ENCODE results near the gene TSPEAR. TPM values are rescaled to one million over a fixed set of nuclear protein-coding genes. Genes with fewer than 3 reads are reported as not detected.

Gene TSPEAR
- total RNA-seq, 1 experiment from 2014 or later, result not detected

GRCh38 chr21:44549525-44550211 is 161.7 kb downstream of the TSPEAR start:
- BruUV-seq (replicated peaks), result no TSS peak
- Histone ChIP-seq H3K27ac (ENCODE audit: low read length) (no peak overlapping the region), H3K4me3 (ENCODE audit: low read depth in 2 of 2, low read length in 2 of 2) (no peak overlapping the region), H3K9me3 (ENCODE audit: control insufficient read depth, insufficient read depth, low read depth, low read length) (no peaks in the 10 kb centered on the region), H3K36me3 (ENCODE audit: control insufficient read depth, insufficient read depth, low read length) (no peaks in the 10 kb centered on the region), H3K27me3 (ENCODE audit: control insufficient read depth, insufficient read depth, low read length) (no peaks in the 10 kb centered on the region), H3K4me1 (ENCODE audit: control insufficient read depth, insufficient read depth, low read length) (no peaks in the 10 kb centered on the region)
- TF ChIP-seq POLR2AphosphoS5 (IDR thresholded peaks at IDR 0.05; ENCODE audit: low read depth, low read length) (no peak), SIN3A (IDR thresholded peaks at IDR 0.05; ENCODE audit: borderline replicate concordance, insufficient read depth, low read depth, low read length) (no peak), TCF7L2 (IDR thresholded peaks at IDR 0.05; ENCODE audit: low read depth, low read length) (no peak), REST (IDR thresholded peaks at IDR 0.05; ENCODE audit: insufficient read depth in 1 of 2, low read depth in 2 of 2, low read length in 1 of 2) (no peak), CTCF (IDR thresholded peaks at IDR 0.05) (no peak)
- in situ Hi-C loops (cut with HindIII; ENCODE audit: low pct_unique_long_range_greater_than_20kb, low sequenced_read_pairs) (no loop called here), intact Hi-C loops (cut with micrococcal nuclease; ENCODE audit: unreplicated experiment) (no loop called here)
- ChIA-PET CTCF (interaction anchor here (0.5 kb wide), 1 partner anchor 31 kb away, joined by 3 read pairs; the partner anchor contains the start of gene KRTAP10-5), POLR2A (no interaction called here)
- DNase-seq (ENCODE audit: low read depth, low spot score), result no peak
- ATAC-seq, result no peak

DNA sequence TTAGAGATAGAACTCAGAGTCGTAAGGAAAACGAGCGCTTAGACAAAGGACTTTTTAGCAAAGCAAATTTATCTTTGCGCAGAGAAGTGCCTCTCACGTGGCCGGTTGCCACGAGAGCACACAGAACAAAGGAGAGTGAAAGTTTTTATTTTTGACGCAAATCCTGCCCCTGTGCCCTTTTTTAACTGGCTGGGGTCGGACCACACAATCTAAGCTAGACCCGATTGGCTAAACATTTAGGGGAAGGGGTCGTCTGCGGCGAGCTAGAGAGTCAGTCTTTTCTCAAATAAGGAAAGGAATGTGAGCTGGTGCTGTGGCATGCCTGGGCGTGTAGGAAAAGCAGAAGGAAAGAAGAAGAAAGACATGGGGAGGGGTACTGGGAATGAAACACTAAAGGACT is 162.4 kb downstream of the TSPEAR start:
- no peak for TF ChIP-seq SIN3A (IDR thresholded peaks at IDR 0.05; ENCODE audit: borderline replicate concordance, insufficient read depth, low read depth, low read length)
- TF ChIP-seq TCF7L2 (IDR thresholded peaks at IDR 0.05; ENCODE audit: low read depth, low read length), result no peak
- no peak for TF ChIP-seq POLR2AphosphoS5 (IDR thresholded peaks at IDR 0.05; ENCODE audit: low read depth, low read length)
- no peak for TF ChIP-seq CTCF (IDR thresholded peaks at IDR 0.05)
- no peak for TF ChIP-seq REST (IDR thresholded peaks at IDR 0.05; ENCODE audit: insufficient read depth in 1 of 2, low read depth in 2 of 2, low read length in 1 of 2)
- ChIA-PET CTCF (no interaction called here), POLR2A (no interaction called here)
- Histone ChIP-seq H3K27ac (ENCODE audit: low read length) (no peak overlapping the region), H3K9me3 (ENCODE audit: control insufficient read depth, insufficient read depth, low read depth, low read length) (no peaks in the 10 kb centered on the region), H3K27me3 (ENCODE audit: control insufficient read depth, insufficient read depth, low read length) (no peaks in the 10 kb centered on the region), H3K4me3 (ENCODE audit: low read depth in 2 of 2, low read length in 2 of 2) (no peak overlapping the region), H3K4me1 (ENCODE audit: control insufficient read depth, insufficient read depth, low read length) (no peaks in the 10 kb centered on the region), H3K36me3 (ENCODE audit: control insufficient read depth, insufficient read depth, low read length) (no peaks in the 10 kb centered on the region)
- in situ Hi-C loops (cut with HindIII; ENCODE audit: low pct_unique_long_range_greater_than_20kb, low sequenced_read_pairs), result no loop called here
- intact Hi-C loops (cut with micrococcal nuclease; ENCODE audit: unreplicated experiment), result no loop called here
- ATAC-seq (no peak), DNase-seq (ENCODE audit: low read depth, low spot score) (no peak)
- no TSS peak for BruUV-seq (replicated peaks)
